ENCODE data around the gene CERS6.

Gene CERS6

GRCh38 chr2:168642873-168643272, 186.8 kb downstream of the CERS6 start (continued):
- TF ChIP-seq AEBP2 (tag by site-specific recombination; IDR thresholded peaks at IDR 0.05; ENCODE audit: borderline replicate concordance): no peak
- TF ChIP-seq PBX3 (CRISPR knock-in tag; IDR thresholded peaks at IDR 0.05): no peak
- no peak for TF ChIP-seq ZIC2 (tag by site-specific recombination; IDR thresholded peaks at IDR 0.05)
- TF ChIP-seq ZNF169 (tag by site-specific recombination; IDR thresholded peaks at IDR 0.05): no peak

GRCh38 chr2:168643979-168644378, 187.9 kb downstream of the CERS6 start:
- CTCF ChIA-PET: no interaction called here
- Histone ChIP-seq H3K9me3 (ENCODE audit: control insufficient read depth, insufficient read depth, low read depth, low read length) (no peaks in the 10 kb centered on the region), H3K36me3 (ENCODE audit: control insufficient read depth in 2 of 2, insufficient read depth in 1 of 2, low read length in 2 of 2) (no peaks in the 10 kb centered on the region), H3K4me1 (ENCODE audit: control insufficient read depth, insufficient read depth, low read length) (peaks cover 9% of the 10 kb centered on the region), H3K4me3 (ENCODE audit: low read depth, low read length) (no peak overlapping the region), H3K27ac (ENCODE audit: extremely low read depth, low read depth, low read length) (no peak overlapping the region)
- POLR2A ChIA-PET: no interaction called here
- TF ChIP-seq PRDM1 (tag by site-specific recombination; IDR thresholded peaks at IDR 0.05): peak; percentile 79; the same call in 1 of the 2 replicates
- TF ChIP-seq ZNF423 (tag by site-specific recombination; IDR thresholded peaks at IDR 0.05): no peak
- no peak for TF ChIP-seq ZSCAN4 (tag by site-specific recombination; IDR thresholded peaks at IDR 0.05)
- TF ChIP-seq ZNF23 (tag by site-specific recombination; IDR thresholded peaks at IDR 0.05; ENCODE audit: borderline replicate concordance): no peak
- TF ChIP-seq ZBTB1 (tag by site-specific recombination; IDR thresholded peaks at IDR 0.05): no peak
- TF ChIP-seq ZNF10 (tag by site-specific recombination; IDR thresholded peaks at IDR 0.05): no peak
- no peak for TF ChIP-seq ZNF214 (tag by site-specific recombination; IDR thresholded peaks at IDR 0.05; ENCODE audit: borderline replicate concordance)
- no peak for TF ChIP-seq HOXD13 (CRISPR knock-in tag; IDR thresholded peaks at IDR 0.05; ENCODE audit: borderline replicate concordance)
- no peak for TF ChIP-seq ZNF366 (tag by site-specific recombination; conservative IDR thresholded peaks at IDR 0.05)

- no peaks in the 10 kb centered on the region for H3K9me3 ChIP-seq (ENCODE audit: control insufficient read depth, insufficient read depth, low read depth, low read length)
- ChIA-PET CTCF (no interaction called here), POLR2A (no interaction called here)
- TF ChIP-seq SCRT2 (tag by site-specific recombination; IDR thresholded peaks at IDR 0.05) (0 out of 2 replicates have a peak, but pooled peaks have one; percentile 9), ZNF146 (tag by site-specific recombination; IDR thresholded peaks at IDR 0.05) (peak; percentile 83), ZNF558 (tag by site-specific recombination; IDR thresholded peaks at IDR 0.05) (no peak), ZNF677 (tag by site-specific recombination; IDR thresholded peaks at IDR 0.05) (no peak), ZNF510 (tag by site-specific recombination; IDR thresholded peaks at IDR 0.05; ENCODE audit: insufficient replicate concordance) (no peak), ZNF426 (tag by site-specific recombination; IDR thresholded peaks at IDR 0.05) (no peak), GFI1B (tag by site-specific recombination; IDR thresholded peaks at IDR 0.05) (no peak), KLF1 (tag by site-specific recombination; IDR thresholded peaks at IDR 0.05) (no peak), ZNF24 (tag by site-specific recombination; IDR thresholded peaks at IDR 0.05) (no peak), ZNF324 (tag by site-specific recombination; IDR thresholded peaks at IDR 0.05) (no peak), ZNF580 (tag by site-specific recombination; IDR thresholded peaks at IDR 0.05) (0 out of 2 replicates have a peak, but pooled peaks have one; percentile 32), ZNF449 (tag by site-specific recombination; IDR thresholded peaks at IDR 0.05) (no peak), ZEB2 (tag by site-specific recombination; IDR thresholded peaks at IDR 0.05) (no peak)
- H3K4me3 ChIP-seq (ENCODE audit: low read depth, low read length): no peak overlapping the region
- H3K4me1 ChIP-seq (ENCODE audit: control insufficient read depth, insufficient read depth, low read length): peaks cover 14% of the 10 kb centered on the region
- H3K27ac ChIP-seq (ENCODE audit: extremely low read depth, low read depth, low read length): no peak overlapping the region
- no peaks in the 10 kb centered on the region for H3K36me3 ChIP-seq (ENCODE audit: control insufficient read depth in 2 of 2, insufficient read depth in 1 of 2, low read length in 2 of 2)
Measured at GRCh38 chr2:168645696-168646338, 189.7 kb downstream of the CERS6 start.
